BJ (cell line): Measurements from ENCODE around the gene BTD. TPM values are rescaled to one million over a fixed set of nuclear protein-coding genes. Genes with fewer than 3 reads are reported as not detected.
A peak's percentile ranks its signal among the peaks of the same experiment; 100 is the strongest.

ENCODE experiments used
- CTCF ChIA-PET: fragments of 350-600 bp; formaldehyde crosslinking; extraction: SDS; loops from one replicate; lab custom pipeline; 2021; ENCODE audit warnings: antibody characterized with exemption, inconsistent platforms; lab: Yijun Ruan, JAX
- POLR2A ChIA-PET: fragments of 300-600 bp; sonication (Branson Sonifier 250); formaldehyde crosslinking; extraction: SDS; loops from one replicate; lab custom pipeline; 2021; ENCODE audit warnings: antibody characterized with exemption; lab: Charles Lee
- DNase-seq: peaks from one replicate; pipeline ENCODE4 v3.0.0-alpha.2; 2011; ENCODE audit warnings: low read depth
- H3K27me3 ChIP-seq: 2 replicates; pipeline ENCODE4 v1.6.0; 2011; ENCODE audit warnings: low read length; ENCODE audit not compliant: control insufficient read depth, insufficient read depth
- H3K36me3 ChIP-seq: 2 replicates; pipeline ENCODE4 v1.5.1; 2011; ENCODE audit warnings: low read length; ENCODE audit not compliant: control insufficient read depth, insufficient read depth
- H3K4me3 ChIP-seq: 2 replicates; pipeline ENCODE4 v1.5.1; 2011; ENCODE audit warnings: low read depth, mild to moderate bottlenecking, control low read depth, low read length
- polyA plus RNA-seq: library from polyadenylated mRNA; depleted of rRNA; stranded (reverse); fragments of >200 nt; gene quantifications from 2 replicates; pipeline ENCODE4 v1.2.3, GENCODE V29; 2011
- TF ChIP-seq, protein P1 (sequence below): IDR thresholded peaks from 2 replicates; pipeline ENCODE4 v1.5.1; 2011; ENCODE audit warnings: low read depth, mild to moderate bottlenecking, control low read depth, inconsistent platforms, low read length, moderate library complexity; ENCODE audit not compliant: insufficient read depth

Gene BTD
- polyA plus RNA-seq, 1 experiment, result 24.8 TPM

DNA sequence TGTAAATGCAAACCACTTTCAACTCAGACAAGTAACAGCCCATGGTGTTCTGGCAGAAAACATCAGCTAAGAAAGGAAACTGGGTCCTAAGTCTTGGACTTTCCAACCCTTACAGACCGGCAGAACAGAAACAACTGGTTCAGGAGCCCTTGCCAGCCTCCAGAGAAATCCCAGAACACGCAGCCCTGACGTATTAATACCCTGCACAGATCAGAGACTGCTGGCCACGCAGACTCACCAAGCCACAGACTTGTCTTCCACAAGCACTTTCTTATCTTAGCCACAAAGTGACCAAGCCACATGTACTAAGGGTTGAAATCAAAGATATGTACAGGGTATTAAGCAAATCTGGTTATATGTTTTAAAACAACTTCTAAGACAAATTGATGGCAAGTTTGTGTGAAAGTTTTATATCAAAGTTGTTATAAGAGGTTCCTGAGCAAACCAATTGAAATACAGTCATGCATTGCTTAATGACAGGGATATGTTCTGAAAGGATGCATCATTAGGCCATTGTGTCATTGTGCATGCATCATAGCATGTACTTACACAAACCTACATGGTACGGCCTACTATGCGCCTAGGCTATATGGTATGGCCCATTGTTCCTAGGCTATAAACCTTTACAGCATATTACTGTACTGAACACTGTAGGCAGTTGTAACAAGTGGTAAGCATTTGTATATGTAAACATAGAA is 36.8 kb downstream of the BTD start:
- Histone ChIP-seq H3K4me3 (no peak overlapping the region), H3K27me3 (no peaks in the 10 kb centered on the region), H3K36me3 (no peaks in the 10 kb centered on the region)
- DNase-seq, result no peak
- POLR2A ChIA-PET, result no interaction called here
- CTCF ChIA-PET, result interaction anchor here (1.5 kb wide), 1 partner anchor 10 kb away, joined by 4 read pairs; no protein-coding TSS in a partner anchor
- TF ChIP-seq, protein P1, sequence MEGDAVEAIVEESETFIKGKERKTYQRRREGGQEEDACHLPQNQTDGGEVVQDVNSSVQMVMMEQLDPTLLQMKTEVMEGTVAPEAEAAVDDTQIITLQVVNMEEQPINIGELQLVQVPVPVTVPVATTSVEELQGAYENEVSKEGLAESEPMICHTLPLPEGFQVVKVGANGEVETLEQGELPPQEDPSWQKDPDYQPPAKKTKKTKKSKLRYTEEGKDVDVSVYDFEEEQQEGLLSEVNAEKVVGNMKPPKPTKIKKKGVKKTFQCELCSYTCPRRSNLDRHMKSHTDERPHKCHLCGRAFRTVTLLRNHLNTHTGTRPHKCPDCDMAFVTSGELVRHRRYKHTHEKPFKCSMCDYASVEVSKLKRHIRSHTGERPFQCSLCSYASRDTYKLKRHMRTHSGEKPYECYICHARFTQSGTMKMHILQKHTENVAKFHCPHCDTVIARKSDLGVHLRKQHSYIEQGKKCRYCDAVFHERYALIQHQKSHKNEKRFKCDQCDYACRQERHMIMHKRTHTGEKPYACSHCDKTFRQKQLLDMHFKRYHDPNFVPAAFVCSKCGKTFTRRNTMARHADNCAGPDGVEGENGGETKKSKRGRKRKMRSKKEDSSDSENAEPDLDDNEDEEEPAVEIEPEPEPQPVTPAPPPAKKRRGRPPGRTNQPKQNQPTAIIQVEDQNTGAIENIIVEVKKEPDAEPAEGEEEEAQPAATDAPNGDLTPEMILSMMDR, result no peak

GRCh38 chr3:15638891-15639262 is 37.3 kb downstream of the BTD start:
- ChIA-PET POLR2A (no interaction called here), CTCF (interaction anchor here (0.8 to 1.5 kb wide), 2 partner anchors 9 kb away, joined by 3 to 4 read pairs; no protein-coding TSS in a partner anchor)
- Histone ChIP-seq H3K36me3 (no peaks in the 10 kb centered on the region), H3K27me3 (no peaks in the 10 kb centered on the region), H3K4me3 (no peak overlapping the region)
- DNase-seq, result no peak
- TF ChIP-seq, protein P1, result no peak

- TF ChIP-seq, protein P1, result no peak
- POLR2A ChIA-PET, result no interaction called here
- no peak for DNase-seq
- no peaks in the 10 kb centered on the region for H3K27me3 ChIP-seq
- CTCF ChIA-PET, result interaction anchor here (1.0 kb wide), 1 partner anchor 10 kb away, joined by 3 read pairs; no protein-coding TSS in a partner anchor
- H3K4me3 ChIP-seq, result no peak overlapping the region
- no peaks in the 10 kb centered on the region for H3K36me3 ChIP-seq
These were observed 43.7 kb downstream of the BTD start for GRCh38 chr3:15645246-15645645.

DNA sequence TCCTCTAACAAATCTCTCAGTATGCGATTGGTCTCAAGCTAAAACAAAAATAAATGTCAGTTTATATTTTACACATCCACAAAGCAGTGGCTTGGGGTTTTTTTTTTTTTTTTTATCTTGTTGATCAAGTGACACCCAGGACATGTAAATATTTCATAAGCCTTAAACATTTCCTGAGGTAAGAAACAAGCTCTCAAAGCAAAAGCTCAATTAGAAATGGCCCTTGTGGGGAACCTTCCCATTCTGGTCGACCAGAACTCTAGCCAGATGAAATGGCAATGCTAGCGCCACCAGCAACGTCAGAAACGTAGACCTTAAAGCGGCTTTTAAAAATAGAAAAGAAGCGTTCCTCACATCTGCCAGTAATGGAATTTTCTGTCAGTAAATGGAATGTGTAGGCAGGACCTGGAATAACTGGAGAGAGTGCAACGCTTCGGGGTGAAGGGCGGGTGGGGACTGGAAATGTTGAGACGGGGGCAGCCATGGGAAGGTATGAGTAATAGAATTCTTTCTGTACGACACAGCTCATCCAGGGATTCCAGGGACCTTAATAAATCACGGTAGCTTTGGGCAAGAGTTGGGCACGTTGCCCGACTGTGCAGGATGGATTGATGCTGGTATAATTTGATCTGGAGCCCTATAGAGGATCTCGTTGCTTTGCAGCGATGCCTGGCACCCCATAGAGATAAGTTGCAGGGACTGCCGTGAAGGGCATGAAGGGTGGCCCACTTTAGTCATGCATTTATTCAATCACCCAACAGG is 44.4 kb downstream of the BTD start:
- Histone ChIP-seq H3K36me3 (no peaks in the 10 kb centered on the region), H3K27me3 (no peaks in the 10 kb centered on the region), H3K4me3 (no peak overlapping the region)
- POLR2A ChIA-PET, result interaction anchor here (0.8 kb wide), 1 partner anchor 11 kb away, joined by 3 read pairs; no protein-coding TSS in a partner anchor
- DNase-seq, result peak; percentile 50
- TF ChIP-seq, protein P1, result no peak
- CTCF ChIA-PET, result interaction anchor here (1.0 kb wide), 2 partner anchors 10 to 11 kb away, joined by 3 read pairs; no protein-coding TSS in a partner anchor
